Measurements from ENCODE around the gene PAX3.

- TF ChIP-seq, protein P1, sequence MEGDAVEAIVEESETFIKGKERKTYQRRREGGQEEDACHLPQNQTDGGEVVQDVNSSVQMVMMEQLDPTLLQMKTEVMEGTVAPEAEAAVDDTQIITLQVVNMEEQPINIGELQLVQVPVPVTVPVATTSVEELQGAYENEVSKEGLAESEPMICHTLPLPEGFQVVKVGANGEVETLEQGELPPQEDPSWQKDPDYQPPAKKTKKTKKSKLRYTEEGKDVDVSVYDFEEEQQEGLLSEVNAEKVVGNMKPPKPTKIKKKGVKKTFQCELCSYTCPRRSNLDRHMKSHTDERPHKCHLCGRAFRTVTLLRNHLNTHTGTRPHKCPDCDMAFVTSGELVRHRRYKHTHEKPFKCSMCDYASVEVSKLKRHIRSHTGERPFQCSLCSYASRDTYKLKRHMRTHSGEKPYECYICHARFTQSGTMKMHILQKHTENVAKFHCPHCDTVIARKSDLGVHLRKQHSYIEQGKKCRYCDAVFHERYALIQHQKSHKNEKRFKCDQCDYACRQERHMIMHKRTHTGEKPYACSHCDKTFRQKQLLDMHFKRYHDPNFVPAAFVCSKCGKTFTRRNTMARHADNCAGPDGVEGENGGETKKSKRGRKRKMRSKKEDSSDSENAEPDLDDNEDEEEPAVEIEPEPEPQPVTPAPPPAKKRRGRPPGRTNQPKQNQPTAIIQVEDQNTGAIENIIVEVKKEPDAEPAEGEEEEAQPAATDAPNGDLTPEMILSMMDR (IDR thresholded peaks at IDR 0.05), result no peak
- no peak for TF ChIP-seq POLR2A (IDR thresholded peaks at IDR 0.05)
Observed at GRCh38 chr2:222298001-222298310, 842 bp downstream of the PAX3 start.

Data from body of pancreas (tissue), 4 donors.